EL (cell line): Measurements from ENCODE around the gene HOXD9.

Experiments
- DNase-seq: peaks from one replicate; pipeline ENCODE4 v3.0.0-alpha.2; 2016

HOXD9 gene

DNA sequence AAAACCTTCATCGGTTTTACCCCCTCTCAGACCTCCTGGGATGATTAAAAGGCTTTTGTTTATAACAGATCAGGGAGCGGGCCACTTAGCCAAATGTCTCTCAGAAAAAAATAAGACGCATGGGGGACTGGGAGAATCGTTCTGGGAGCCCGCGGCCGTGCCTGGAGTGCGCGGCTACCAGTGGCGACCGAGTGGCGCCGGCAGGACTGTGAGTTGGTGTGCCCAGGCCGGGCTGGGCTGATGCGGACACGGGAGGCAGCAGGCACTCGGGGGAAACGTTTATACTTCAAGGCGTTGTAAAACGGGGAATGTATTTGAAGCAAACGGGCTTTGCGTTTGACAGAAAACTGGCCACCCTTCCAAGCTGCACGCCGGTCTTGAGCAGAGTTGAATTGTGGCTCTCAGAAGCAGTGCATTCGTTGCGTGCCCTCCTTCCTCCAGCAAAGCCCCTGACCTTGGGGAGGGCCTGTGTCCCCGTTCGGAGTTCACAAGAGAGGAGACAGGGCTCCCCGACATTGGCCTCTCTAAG, 10.6 kb upstream of the HOXD9 start:
- no peak for DNase-seq

GRCh38 chr2:176112375-176113302, 9.9 kb upstream of the HOXD9 start:
- DNase-seq = no peak

GRCh38 chr2:176114120-176114929, 8.2 kb upstream of the HOXD9 start:
- DNase-seq = no peak

- no peak for DNase-seq
These were observed 7.4 kb upstream of the HOXD9 start for GRCh38 chr2:176114930-176115625.

- no peak for DNase-seq
These were observed 6.4 kb upstream of the HOXD9 start, which contains the start of gene HOXD10 for GRCh38 chr2:176115883-176116813. Gene HOXD10 (plus strand): TSS chr2:176116778. CDS start chr2:176116834, 56 bp downstream.

GRCh38 chr2:176117162-176117822, 5.2 kb upstream of the HOXD9 start:
- DNase-seq = no peak

GRCh38 chr2:176117823-176118371, 4.6 kb upstream of the HOXD9 start:
- no peak for DNase-seq

DNA sequence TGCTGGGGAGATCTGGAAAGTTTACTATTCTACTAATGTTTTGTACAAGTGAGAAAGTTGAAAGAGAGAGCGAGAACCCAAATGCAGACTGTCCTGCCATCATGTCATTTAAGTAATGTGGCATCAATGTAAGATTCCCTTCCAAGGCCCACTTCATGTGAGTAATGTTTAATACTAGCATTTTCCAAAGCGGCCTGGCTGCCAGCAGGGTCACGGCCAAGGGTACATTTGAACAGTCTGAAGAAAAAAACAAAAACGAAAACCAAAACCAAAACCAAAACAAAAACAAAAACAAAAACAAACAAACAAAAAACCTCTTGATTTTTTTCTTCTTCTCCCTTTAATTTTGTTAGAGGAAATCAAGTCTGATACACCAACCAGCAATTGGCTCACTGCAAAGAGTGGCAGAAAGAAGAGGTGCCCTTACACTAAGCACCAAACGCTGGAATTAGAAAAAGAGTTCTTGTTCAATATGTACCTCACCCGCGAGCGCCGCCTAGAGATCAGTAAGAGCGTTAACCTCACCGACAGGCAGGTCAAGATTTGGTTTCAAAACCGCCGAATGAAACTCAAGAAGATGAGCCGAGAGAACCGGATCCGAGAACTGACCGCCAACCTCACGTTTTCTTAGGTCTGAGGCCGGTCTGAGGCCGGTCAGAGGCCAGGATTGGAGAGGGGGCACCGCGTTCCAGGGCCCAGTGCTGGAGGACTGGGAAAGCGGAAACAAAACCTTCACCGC, 3.7 kb upstream of the HOXD9 start:
- DNase-seq = no peak

GRCh38 chr2:176120364-176121189, 1.9 kb upstream of the HOXD9 start:
- no peak for DNase-seq

GRCh38 chr2:176121190-176122051, 1.1 kb upstream of the HOXD9 start:
- no peak for DNase-seq

GRCh38 chr2:176122052-176122682, 352 bp upstream of the HOXD9 start:
- DNase-seq = no peak

DNA sequence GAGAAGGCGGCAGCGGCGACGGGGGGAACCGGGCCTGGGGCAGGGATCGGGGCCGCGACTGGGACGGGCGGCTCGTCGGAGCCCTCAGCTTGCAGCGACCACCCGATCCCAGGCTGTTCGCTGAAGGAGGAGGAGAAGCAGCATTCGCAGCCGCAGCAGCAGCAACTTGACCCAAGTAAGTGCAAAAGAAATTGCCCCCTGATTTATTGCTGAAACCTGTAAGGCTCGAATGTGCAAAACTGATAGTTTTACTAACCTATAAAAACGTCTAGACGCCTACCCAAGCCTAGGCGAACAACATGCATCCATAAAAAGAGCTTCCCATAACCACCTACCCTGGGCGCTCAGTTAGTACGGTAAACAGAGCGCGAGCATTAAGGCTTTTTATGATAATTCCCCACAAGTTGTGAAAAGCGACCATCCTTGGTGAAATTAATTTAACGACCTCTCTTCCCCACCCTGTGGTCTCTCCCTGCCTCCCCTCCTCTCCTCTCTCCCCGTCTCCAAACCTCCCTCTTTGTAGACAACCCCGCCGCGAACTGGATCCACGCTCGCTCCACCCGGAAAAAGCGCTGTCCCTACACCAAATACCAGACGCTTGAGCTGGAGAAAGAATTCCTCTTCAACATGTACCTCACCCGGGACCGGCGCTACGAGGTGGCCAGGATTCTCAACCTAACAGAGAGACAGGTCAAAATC, 1.0 kb downstream of the HOXD9 start:
- DNase-seq = no peak

- no peak for DNase-seq
These were observed 1.8 kb downstream of the HOXD9 start for GRCh38 chr2:176124110-176124946.

DNA sequence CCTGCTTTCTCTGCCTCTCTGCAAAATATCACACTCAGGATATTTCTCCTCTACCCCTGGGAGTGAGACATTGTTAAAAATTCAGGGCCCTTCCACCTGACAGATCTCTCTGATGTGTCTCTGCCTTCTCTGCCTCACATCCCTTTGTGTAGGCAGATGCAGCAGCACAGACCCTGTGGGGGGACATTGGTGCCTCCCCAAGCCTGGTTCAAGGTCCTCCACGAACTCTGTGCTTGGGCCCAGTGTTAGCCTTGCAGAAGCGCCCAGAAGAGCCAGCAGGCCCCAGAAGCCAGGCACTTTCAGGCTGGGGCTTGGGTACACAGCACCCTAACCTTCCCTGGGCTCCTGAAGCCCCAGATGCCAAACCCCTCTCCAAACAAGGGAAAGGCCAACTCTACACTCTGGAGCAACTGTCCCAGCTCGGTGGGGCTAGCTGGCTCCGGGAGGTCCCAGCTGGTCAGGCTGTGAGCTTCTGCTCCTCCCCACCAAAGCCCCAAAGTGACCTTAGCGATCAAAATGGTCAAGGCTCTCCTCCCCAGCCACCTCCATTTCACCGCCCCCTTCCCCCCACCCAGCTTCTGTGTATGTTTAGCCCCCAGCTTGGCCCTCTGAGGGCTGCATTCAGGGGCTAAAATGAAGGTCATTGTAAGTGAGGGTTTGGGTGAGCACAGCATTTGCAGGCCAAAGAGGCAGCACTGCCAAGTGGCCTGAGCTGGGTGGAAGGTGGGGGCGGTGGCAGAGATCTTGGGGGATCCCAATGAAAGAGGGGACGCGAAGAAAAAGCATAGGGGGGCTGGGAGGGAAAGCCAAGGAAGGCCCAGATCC, 2.6 kb downstream of the HOXD9 start:
- no peak for DNase-seq

- no peak for DNase-seq
These were observed 3.2 kb downstream of the HOXD9 start for GRCh38 chr2:176125772-176126054.
